ENCODE data around the gene USH1C. TPM values are rescaled to one million over a fixed set of nuclear protein-coding genes. Genes with fewer than 3 reads are reported as not detected.

Gene USH1C
- total and polyA plus RNA-seq, 2 experiments from 2014 or later: 0.54 TPM; not detected in 1

GRCh38 chr11:17579451-17579850 is 35.2 kb upstream of the USH1C start:
- no peak overlapping the region for H3K27ac ChIP-seq
- no peak for TF ChIP-seq CTCF (IDR thresholded peaks at IDR 0.05; ENCODE audit: low read depth, low read length)
- DNase-seq (ENCODE audit: low read depth in 1 of 2, low spot score in 1 of 2): no peak

GRCh38 chr11:17578958-17579357 is 34.7 kb upstream of the USH1C start:
- H3K36me3 ChIP-seq: no peaks in the 10 kb centered on the region
- no peak for DNase-seq (ENCODE audit: low read depth in 1 of 2, low spot score in 1 of 2)
- no peak for TF ChIP-seq CTCF (IDR thresholded peaks at IDR 0.05; ENCODE audit: low read depth, low read length)
- H3K27me3 ChIP-seq: no peaks in the 10 kb centered on the region
- H3K4me1 ChIP-seq (ENCODE audit: low read depth): no peaks in the 10 kb centered on the region
- H3K27ac ChIP-seq: no peak overlapping the region
- no peaks in the 10 kb centered on the region for H3K9me3 ChIP-seq (ENCODE audit: low read depth)
- H3K4me3 ChIP-seq: no peak overlapping the region

More at GRCh38 chr11:17579451-17579850, 35.2 kb upstream of the USH1C start:
- Histone ChIP-seq H3K9me3 (ENCODE audit: low read depth) (no peaks in the 10 kb centered on the region), H3K36me3 (no peaks in the 10 kb centered on the region), H3K27me3 (no peaks in the 10 kb centered on the region), H3K4me1 (ENCODE audit: low read depth) (no peaks in the 10 kb centered on the region), H3K4me3 (no peak overlapping the region)

GRCh38 chr11:17578296-17578695 is 34.1 kb upstream of the USH1C start:
- no peaks in the 10 kb centered on the region for H3K4me1 ChIP-seq (ENCODE audit: low read depth)
- H3K4me3 ChIP-seq: no peak overlapping the region
- H3K9me3 ChIP-seq (ENCODE audit: low read depth): no peaks in the 10 kb centered on the region
- H3K36me3 ChIP-seq: no peaks in the 10 kb centered on the region
- no peaks in the 10 kb centered on the region for H3K27me3 ChIP-seq
- no peak for DNase-seq (ENCODE audit: low read depth in 1 of 2, low spot score in 1 of 2)
- H3K27ac ChIP-seq: no peak overlapping the region
- TF ChIP-seq CTCF (IDR thresholded peaks at IDR 0.05; ENCODE audit: low read depth, low read length): no peak

GRCh38 chr11:17575431-17576425 is 31.5 kb upstream of the USH1C start:
- TF ChIP-seq CTCF (IDR thresholded peaks at IDR 0.05; ENCODE audit: low read depth, low read length): no peak
- Histone ChIP-seq H3K4me1 (ENCODE audit: low read depth) (no peaks in the 10 kb centered on the region), H3K27me3 (no peaks in the 10 kb centered on the region), H3K36me3 (no peaks in the 10 kb centered on the region), H3K9me3 (ENCODE audit: low read depth) (no peaks in the 10 kb centered on the region), H3K27ac (no peak overlapping the region), H3K4me3 (no peak overlapping the region)
- DNase-seq (ENCODE audit: low read depth in 1 of 2, low spot score in 1 of 2): no peak

GRCh38 chr11:17574141-17575091 is 30.2 kb upstream of the USH1C start:
- no peak overlapping the region for H3K4me3 ChIP-seq
- no peaks in the 10 kb centered on the region for H3K27me3 ChIP-seq
- H3K36me3 ChIP-seq: no peaks in the 10 kb centered on the region
- H3K9me3 ChIP-seq (ENCODE audit: low read depth): no peaks in the 10 kb centered on the region
- no peak for DNase-seq (ENCODE audit: low read depth in 1 of 2, low spot score in 1 of 2)
- no peaks in the 10 kb centered on the region for H3K4me1 ChIP-seq (ENCODE audit: low read depth)
- TF ChIP-seq CTCF (IDR thresholded peaks at IDR 0.05; ENCODE audit: low read depth, low read length): no peak
- no peak overlapping the region for H3K27ac ChIP-seq

All from cardiac muscle cell (in vitro differentiated cells and primary cell).